Colon (tissue), 2 donors: Measurements from ENCODE around the gene KAZN.

Experiments used
- FAIRE-seq: peaks from 2 replicates; lab custom pipeline; 2012; peaks lifted over from hg19 to GRCh38; lab: Jason Lieb, UNC
- donor health status: control.
- donor health status: control.

KAZN gene

GRCh38 chr1:14590411-14591180 lies 7.9 kb upstream of the KAZN start:
- FAIRE-seq: no peak

- no peak for FAIRE-seq
These were observed 6.9 kb upstream of the KAZN start for GRCh38 chr1:14591600-14591999.

GRCh38 chr1:14592004-14592631 lies 6.4 kb upstream of the KAZN start:
- FAIRE-seq: no peak

- FAIRE-seq: no peak
These were observed 5.2 kb upstream of the KAZN start for GRCh38 chr1:14593302-14593701.

- FAIRE-seq: no peak
These were observed 4.4 kb upstream of the KAZN start for GRCh38 chr1:14594045-14594444.

GRCh38 chr1:14596591-14596990 lies 1.9 kb upstream of the KAZN start:
- FAIRE-seq: no peak

GRCh38 chr1:14597343-14598006 lies 1.0 kb upstream of the KAZN start:
- no peak for FAIRE-seq

- no peak for FAIRE-seq
These were observed 433 bp upstream of the KAZN start for GRCh38 chr1:14598007-14598497.

GRCh38 chr1:14599183-14599791 lies 802 bp downstream of the KAZN start:
- no peak for FAIRE-seq

GRCh38 chr1:14599800-14600199 lies 1.3 kb downstream of the KAZN start:
- FAIRE-seq: no peak

- FAIRE-seq: no peak
These were observed 2.1 kb downstream of the KAZN start for GRCh38 chr1:14600405-14601112.

- no peak for FAIRE-seq
These were observed 3.7 kb downstream of the KAZN start for GRCh38 chr1:14602136-14602535.

- FAIRE-seq: no peak
These were observed 5.2 kb downstream of the KAZN start for GRCh38 chr1:14603645-14604044.

GRCh38 chr1:14604414-14604813 lies 5.9 kb downstream of the KAZN start:
- no peak for FAIRE-seq

GRCh38 chr1:14605945-14606344 lies 7.5 kb downstream of the KAZN start:
- no peak for FAIRE-seq

- FAIRE-seq: no peak
These were observed 8.1 kb downstream of the KAZN start for GRCh38 chr1:14606632-14607031.

- no peak for FAIRE-seq
These were observed 8.8 kb downstream of the KAZN start for GRCh38 chr1:14607295-14607694.

- FAIRE-seq: no peak
These were observed 9.8 kb downstream of the KAZN start for GRCh38 chr1:14608308-14608707.

GRCh38 chr1:14610761-14611160 lies 12.3 kb downstream of the KAZN start:
- FAIRE-seq: no peak

GRCh38 chr1:14611792-14612191 lies 13.3 kb downstream of the KAZN start:
- FAIRE-seq: no peak

- FAIRE-seq: no peak
These were observed 13.8 kb downstream of the KAZN start for GRCh38 chr1:14612256-14612655.

GRCh38 chr1:14613926-14614325 lies 15.4 kb downstream of the KAZN start:
- no peak for FAIRE-seq
